EH (cell line): ENCODE measurements around the gene TRIM9.
"Not testable (repeated sequence)": the region's sequence is repeated elsewhere in the genome, so short reads cannot be mapped to it uniquely, and the experiment has no call there.

Source experiments
- DNase-seq: peaks from one replicate; pipeline ENCODE4 v3.0.0-alpha.2; 2015; ENCODE audit warnings: low read depth

Gene TRIM9

GRCh38 chr14:50963919-50964318, 131.0 kb downstream of the TRIM9 start:
- no peak for DNase-seq

GRCh38 chr14:50961605-50962221, 133.2 kb downstream of the TRIM9 start:
- DNase-seq = peak; percentile 95

- DNase-seq = peak; percentile 37
Measured at GRCh38 chr14:50957296-50957695, 137.6 kb downstream of the TRIM9 start.

- DNase-seq = not testable (repeated sequence)
Measured at GRCh38 chr14:50956421-50956820, 138.5 kb downstream of the TRIM9 start.

GRCh38 chr14:50955373-50956043, 139.4 kb downstream of the TRIM9 start:
- peak; percentile 98 for DNase-seq

- peak; percentile 72 for DNase-seq
Measured at GRCh38 chr14:50954811-50955372, 140.0 kb downstream of the TRIM9 start.

DNA sequence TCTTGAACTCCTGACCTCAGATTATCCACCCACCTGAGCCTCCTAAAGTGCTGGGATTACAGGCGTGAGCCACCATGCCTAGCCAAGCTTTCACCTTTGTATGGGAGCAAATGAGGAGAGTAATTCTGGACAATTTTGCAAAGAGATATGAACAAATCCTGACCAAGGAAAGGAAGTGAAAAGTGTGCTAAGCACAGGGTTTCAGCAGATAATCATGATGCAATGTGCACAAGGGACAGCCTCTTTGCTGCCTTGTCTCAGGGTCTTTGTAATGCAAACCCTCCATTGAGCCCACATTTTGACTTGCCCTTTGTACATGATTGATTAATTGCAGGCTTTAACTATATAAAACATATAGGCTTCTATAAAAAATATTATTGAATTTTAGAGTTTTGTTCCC, 141.4 kb downstream of the TRIM9 start:
- DNase-seq = no peak

DNA sequence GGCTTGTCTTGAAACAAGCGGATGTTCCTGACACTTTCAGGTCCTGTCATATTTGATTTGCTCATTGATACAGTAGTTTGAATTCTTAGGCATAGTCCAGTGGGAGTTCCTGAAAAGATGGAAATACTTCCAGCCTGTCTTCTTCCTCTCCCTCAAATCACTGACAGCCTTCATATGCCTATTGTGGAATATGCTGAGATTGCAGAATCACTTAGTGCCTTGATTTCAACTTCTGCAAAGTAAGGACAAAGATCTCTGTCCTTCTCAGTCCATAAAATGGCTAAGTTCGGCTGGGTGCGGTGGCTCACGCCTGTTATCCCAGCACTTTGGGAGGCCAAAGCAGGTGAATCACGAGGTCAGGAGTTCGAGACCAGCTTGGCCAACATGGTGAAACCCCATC, 143.9 kb downstream of the TRIM9 start:
- no peak for DNase-seq

- no peak for DNase-seq
Measured at GRCh38 chr14:50948205-50948604, 146.7 kb downstream of the TRIM9 start.

- DNase-seq = no peak
Measured at GRCh38 chr14:50947446-50947845, 147.5 kb downstream of the TRIM9 start.

- DNase-seq = no peak
Measured at GRCh38 chr14:50946234-50946935, 148.5 kb downstream of the TRIM9 start.

DNA sequence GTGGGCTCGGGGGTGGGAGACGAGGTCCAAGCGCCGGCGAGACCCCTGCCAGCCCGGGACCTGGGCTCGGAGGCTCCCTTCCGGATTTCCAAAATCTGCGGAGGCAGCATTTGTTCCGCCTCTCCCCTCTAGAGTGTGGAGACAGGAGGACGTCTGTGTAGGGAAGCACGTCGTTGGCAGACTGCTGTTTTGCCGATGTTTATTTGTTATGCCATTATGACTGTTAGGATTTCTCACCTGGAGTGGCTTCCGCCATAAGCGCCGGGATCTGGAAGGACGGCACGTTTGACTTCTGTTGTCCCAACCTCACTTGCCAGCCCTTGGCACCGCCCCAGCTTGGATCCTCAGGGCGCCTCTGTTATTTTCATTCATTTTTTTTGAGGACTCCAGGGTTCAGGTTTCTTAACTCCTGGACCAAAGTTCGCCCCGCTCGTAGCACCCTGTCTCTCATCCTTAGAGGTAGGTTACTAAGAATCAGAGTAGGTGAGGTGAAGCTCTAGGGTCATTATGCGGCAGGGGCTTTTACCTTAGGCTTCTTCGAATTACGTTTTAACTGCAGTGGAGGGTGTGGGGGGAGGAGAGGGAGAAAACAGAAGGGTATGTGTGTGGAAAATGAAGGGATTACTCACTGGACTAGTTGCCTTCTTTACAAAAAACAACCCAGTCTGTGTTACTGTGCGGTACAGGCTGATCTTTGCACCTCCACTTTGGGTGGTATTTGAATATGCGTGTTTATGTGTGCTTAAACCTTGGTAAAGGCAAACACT, 150.1 kb downstream of the TRIM9 start:
- DNase-seq = peak; percentile 55

DNA sequence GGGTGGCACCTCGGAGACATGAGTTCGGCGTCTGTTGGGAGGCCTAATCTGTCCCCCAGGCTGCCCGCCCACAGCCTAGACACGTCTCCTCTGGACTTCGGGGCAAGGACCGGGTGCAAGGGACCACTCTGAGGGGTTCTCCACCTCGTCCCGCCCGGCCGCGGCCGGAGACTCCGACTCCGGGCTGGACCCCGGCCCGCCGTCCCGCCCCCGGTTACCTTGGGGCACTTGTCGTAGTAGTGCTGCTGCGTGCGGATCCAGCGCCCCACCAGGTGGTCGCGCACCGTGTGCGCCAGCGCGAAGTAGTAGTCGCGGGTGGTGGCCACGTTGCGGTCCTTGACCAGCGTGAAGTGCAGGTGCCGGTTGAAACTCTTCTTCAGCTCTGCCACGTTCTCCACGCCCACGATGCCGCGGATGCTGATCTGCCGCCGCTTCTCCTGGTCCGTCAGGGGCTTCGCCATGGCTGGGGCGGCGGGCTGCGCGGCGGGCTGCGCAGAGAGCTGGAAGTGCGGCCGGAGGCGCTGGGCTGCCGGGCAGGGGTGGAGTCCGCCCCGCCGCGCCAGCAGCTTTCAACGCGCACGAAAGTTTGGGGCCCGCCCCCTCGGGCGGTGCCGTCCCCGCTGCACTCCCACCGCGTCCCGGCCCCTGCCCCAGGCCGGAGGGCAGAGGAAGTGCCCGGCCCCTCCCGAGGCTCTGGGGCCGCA, 150.8 kb downstream of the TRIM9 start, which contains the start of gene PYGL:
Gene PYGL (minus strand): TSS at position 541 of the 704 bp plus-strand sequence. CDS start 80 bp downstream, at position 461.
- peak; percentile 76 for DNase-seq

- peak; percentile 57 for DNase-seq
Measured at GRCh38 chr14:50943261-50943942, 151.5 kb downstream of the TRIM9 start.

- DNase-seq = not testable (repeated sequence)
Measured at GRCh38 chr14:50941638-50942037, 153.3 kb downstream of the TRIM9 start.

DNA sequence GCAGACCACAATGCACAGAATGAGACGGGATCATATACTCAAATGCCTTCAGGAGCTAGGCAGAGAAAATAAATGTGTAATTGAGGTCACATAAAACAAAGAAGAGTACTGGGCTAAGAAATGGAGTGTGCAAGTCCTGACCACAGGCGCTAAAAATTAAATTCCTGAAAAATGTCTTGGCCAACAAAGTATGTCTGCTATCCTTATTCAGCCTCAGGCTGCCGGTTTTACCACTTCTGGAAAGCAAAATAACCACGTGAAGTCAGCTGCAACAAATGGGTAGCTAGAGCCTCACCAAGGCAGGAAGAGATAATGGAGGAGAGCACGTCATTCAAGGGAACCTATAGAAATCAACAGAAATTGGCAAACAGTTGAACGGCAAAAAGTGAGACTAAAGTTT, 153.8 kb downstream of the TRIM9 start:
- peak; percentile 97 for DNase-seq

- DNase-seq = no peak
Measured at GRCh38 chr14:50937800-50938199, 157.1 kb downstream of the TRIM9 start.

- peak; percentile 85 for DNase-seq
Measured at GRCh38 chr14:50937325-50937724, 157.6 kb downstream of the TRIM9 start.

DNA sequence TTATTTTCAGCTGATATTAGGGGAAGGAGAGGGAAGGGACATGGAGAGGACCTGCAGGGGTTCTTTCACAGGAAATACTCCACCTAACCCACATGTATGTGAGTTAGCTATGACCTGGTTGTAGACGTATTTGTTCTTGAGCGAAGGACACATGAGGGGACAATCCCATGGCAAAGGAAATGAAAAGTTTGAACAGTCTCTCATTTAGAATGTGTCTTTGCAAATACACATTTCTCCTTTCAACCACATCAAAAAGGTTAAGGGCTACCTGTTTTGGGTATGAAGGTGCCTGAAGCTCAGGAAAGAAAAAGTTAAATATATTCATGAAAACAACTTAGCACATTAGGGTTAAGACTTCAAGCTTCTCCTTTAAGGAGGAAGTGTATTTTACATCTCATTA, 158.0 kb downstream of the TRIM9 start:
- DNase-seq = no peak

- DNase-seq = no peak
Measured at GRCh38 chr14:50936016-50936340, 158.9 kb downstream of the TRIM9 start.
